T-helper 2 cell treated with Interferon-gamma antibody and Interleukin-4, amounts not matched to agents 5 μg/mL and 100 μg/mL, for 36 hours (primary cell): ENCODE data around the gene PEMT.
"Not testable (repeated sequence)": the region's sequence is repeated elsewhere in the genome, so short reads cannot be mapped to it uniquely, and the experiment has no call there.

Experiments
- DNase-seq: peaks from one replicate; pipeline ENCODE4 v3.0.0; 2021; ENCODE audit warnings: low spot score
- H3K27ac Mint-ChIP-seq: one replicate; pipeline ENCODE4 v1.8.0; 2021; ENCODE audit warnings: mild to moderate bottlenecking, mixed read lengths
- H3K27me3 Mint-ChIP-seq: one replicate; pipeline ENCODE4 v1.8.0; 2021; ENCODE audit warnings: low read depth, mixed read lengths
- H3K36me3 Mint-ChIP-seq: one replicate; pipeline ENCODE4 v1.8.0; 2021; ENCODE audit warnings: low read depth, mixed read lengths
- H3K4me1 Mint-ChIP-seq: one replicate; pipeline ENCODE4 v1.8.0; 2021; ENCODE audit warnings: low read depth, mixed read lengths
- H3K4me3 Mint-ChIP-seq: one replicate; pipeline ENCODE4 v1.8.0; 2022; ENCODE audit warnings: mild to moderate bottlenecking, moderate library complexity, mixed read lengths
- H3K9me3 Mint-ChIP-seq: one replicate; pipeline ENCODE4 v1.8.0; 2021; ENCODE audit warnings: mixed read lengths

Gene PEMT

GRCh38 chr17:17472333-17472920 is 119.1 kb downstream of the PEMT start:
- DNase-seq = no peak
- Mint-ChIP-seq H3K4me1 (peaks cover 4% of the 10 kb centered on the region), H3K27ac (no peak overlapping the region), H3K36me3 (peaks cover 3% of the 10 kb centered on the region), H3K27me3 (peaks cover 18% of the 10 kb centered on the region), H3K9me3 (no peaks in the 10 kb centered on the region), H3K4me3 (no peak overlapping the region)

GRCh38 chr17:17469996-17470395 is 121.5 kb downstream of the PEMT start:
- no peaks in the 10 kb centered on the region for H3K4me1 Mint-ChIP-seq
- H3K27me3 Mint-ChIP-seq = peaks cover 24% of the 10 kb centered on the region
- no peaks in the 10 kb centered on the region for H3K36me3 Mint-ChIP-seq
- H3K9me3 Mint-ChIP-seq = no peaks in the 10 kb centered on the region
- no peak for DNase-seq
- no peak overlapping the region for H3K27ac Mint-ChIP-seq
- H3K4me3 Mint-ChIP-seq = no peak overlapping the region

GRCh38 chr17:17469358-17469757 is 122.2 kb downstream of the PEMT start:
- no peak for DNase-seq
- H3K9me3 Mint-ChIP-seq = no peaks in the 10 kb centered on the region
- no peak overlapping the region for H3K4me3 Mint-ChIP-seq
- H3K36me3 Mint-ChIP-seq = no peaks in the 10 kb centered on the region
- H3K27me3 Mint-ChIP-seq = peaks cover 24% of the 10 kb centered on the region
- H3K27ac Mint-ChIP-seq = no peak overlapping the region
- H3K4me1 Mint-ChIP-seq = no peaks in the 10 kb centered on the region

- Mint-ChIP-seq H3K4me1 (no peaks in the 10 kb centered on the region), H3K27me3 (peaks cover 24% of the 10 kb centered on the region), H3K27ac (no peak overlapping the region), H3K36me3 (no peaks in the 10 kb centered on the region), H3K9me3 (no peaks in the 10 kb centered on the region), H3K4me3 (no peak overlapping the region)
- no peak for DNase-seq
These were observed 123.1 kb downstream of the PEMT start for GRCh38 chr17:17468217-17469010.

GRCh38 chr17:17467720-17468119 is 123.8 kb downstream of the PEMT start:
- no peak for DNase-seq
- Mint-ChIP-seq H3K36me3 (no peaks in the 10 kb centered on the region), H3K4me3 (no peak overlapping the region), H3K27ac (no peak overlapping the region), H3K4me1 (no peaks in the 10 kb centered on the region), H3K27me3 (peaks cover 18% of the 10 kb centered on the region), H3K9me3 (no peaks in the 10 kb centered on the region)

GRCh38 chr17:17467016-17467415 is 124.5 kb downstream of the PEMT start:
- no peak overlapping the region for H3K27ac Mint-ChIP-seq
- H3K27me3 Mint-ChIP-seq = peaks cover 12% of the 10 kb centered on the region
- no peaks in the 10 kb centered on the region for H3K4me1 Mint-ChIP-seq

GRCh38 chr17:17466511-17466910 is 125.0 kb downstream of the PEMT start:
- Mint-ChIP-seq H3K9me3 (no peaks in the 10 kb centered on the region), H3K27ac (no peak overlapping the region), H3K27me3 (peaks cover 10% of the 10 kb centered on the region), H3K4me3 (no peak overlapping the region), H3K36me3 (no peaks in the 10 kb centered on the region), H3K4me1 (no peaks in the 10 kb centered on the region)
- no peak for DNase-seq

More at GRCh38 chr17:17467016-17467415, 124.5 kb downstream of the PEMT start:
- Mint-ChIP-seq H3K4me3 (no peak overlapping the region), H3K9me3 (no peaks in the 10 kb centered on the region), H3K36me3 (no peaks in the 10 kb centered on the region)
- no peak for DNase-seq

- H3K27me3 Mint-ChIP-seq, H3K36me3 Mint-ChIP-seq, H3K27ac Mint-ChIP-seq, H3K9me3 Mint-ChIP-seq, H3K4me1 Mint-ChIP-seq, DNase-seq, H3K4me3 Mint-ChIP-seq: not testable (repeated sequence)
These were observed 125.6 kb downstream of the PEMT start for GRCh38 chr17:17465878-17466277.

GRCh38 chr17:17463821-17464220 is 127.7 kb downstream of the PEMT start:
- H3K27me3 Mint-ChIP-seq = peaks cover 6% of the 10 kb centered on the region

GRCh38 chr17:17462048-17462824 is 129.3 kb downstream of the PEMT start:
- peaks cover 6% of the 10 kb centered on the region for H3K27me3 Mint-ChIP-seq
- peaks cover 3% of the 10 kb centered on the region for H3K36me3 Mint-ChIP-seq
- H3K9me3 Mint-ChIP-seq = peaks cover 6% of the 10 kb centered on the region
- no peak for DNase-seq
- H3K4me1 Mint-ChIP-seq = no peaks in the 10 kb centered on the region
- H3K27ac Mint-ChIP-seq = no peak overlapping the region
- no peak overlapping the region for H3K4me3 Mint-ChIP-seq

More at GRCh38 chr17:17463821-17464220, 127.7 kb downstream of the PEMT start:
- DNase-seq = no peak
- H3K4me1 Mint-ChIP-seq = no peaks in the 10 kb centered on the region
- H3K27ac Mint-ChIP-seq = no peak overlapping the region
- peaks cover 6% of the 10 kb centered on the region for H3K9me3 Mint-ChIP-seq
- peaks cover 3% of the 10 kb centered on the region for H3K36me3 Mint-ChIP-seq
- no peak overlapping the region for H3K4me3 Mint-ChIP-seq

GRCh38 chr17:17460038-17460437 is 131.5 kb downstream of the PEMT start:
- H3K36me3 Mint-ChIP-seq = peaks cover 3% of the 10 kb centered on the region
- H3K27ac Mint-ChIP-seq = no peak overlapping the region
- no peak for DNase-seq
- no peaks in the 10 kb centered on the region for H3K4me1 Mint-ChIP-seq
- no peaks in the 10 kb centered on the region for H3K27me3 Mint-ChIP-seq
- H3K9me3 Mint-ChIP-seq = peaks cover 6% of the 10 kb centered on the region
- H3K4me3 Mint-ChIP-seq = no peak overlapping the region

- Mint-ChIP-seq H3K9me3 (peaks cover 6% of the 10 kb centered on the region), H3K4me3 (no peak overlapping the region), H3K36me3 (peaks cover 3% of the 10 kb centered on the region), H3K27ac (no peak overlapping the region), H3K4me1 (no peaks in the 10 kb centered on the region), H3K27me3 (no peaks in the 10 kb centered on the region)
- no peak for DNase-seq
These were observed 133.8 kb downstream of the PEMT start for GRCh38 chr17:17457680-17458079.

GRCh38 chr17:17456251-17456650 is 135.3 kb downstream of the PEMT start:
- Mint-ChIP-seq H3K4me3 (no peak overlapping the region), H3K4me1 (no peaks in the 10 kb centered on the region), H3K9me3 (peaks cover 6% of the 10 kb centered on the region), H3K27me3 (no peaks in the 10 kb centered on the region), H3K36me3 (peaks cover 3% of the 10 kb centered on the region), H3K27ac (no peak overlapping the region)
- no peak for DNase-seq
